Stimulated activated naive CD8-positive, alpha-beta T cell treated with anti-CD3 and anti-CD28 coated beads, Interleukin-15, amount 100 ng/mL, for 72 hours (primary cell): ENCODE measurements around the gene NSL1.
"Not testable (repeated sequence)": the region's sequence is repeated elsewhere in the genome, so short reads cannot be mapped to it uniquely, and the experiment has no call there.

Experiments
- ATAC-seq: fragments of 150-1000 bp; cut with Tn5 transposase; 2 replicates; pipeline ENCODE4 v1.10.0; 2021; ENCODE audit warnings: mild to moderate bottlenecking, moderate library complexity
- DNase-seq, 2 donors: peaks; one replicate each; pipeline ENCODE4 v3.0.0; 2021 to 2022
- H3K27ac Mint-ChIP-seq, 2 donors: one replicate each; pipeline ENCODE4 v1.8.0; 2022; ENCODE audit warnings: mild to moderate bottlenecking in 2 of 2, mixed read lengths in 2 of 2, moderate library complexity in 2 of 2
- H3K27me3 Mint-ChIP-seq: one replicate; pipeline ENCODE4 v1.8.0; 2022; ENCODE audit warnings: mixed read lengths
- H3K4me1 Mint-ChIP-seq: one replicate; pipeline ENCODE4 v1.8.0; 2022; ENCODE audit warnings: mild to moderate bottlenecking, mixed read lengths
- H3K4me3 Mint-ChIP-seq, 2 donors: one replicate each; pipeline ENCODE4 v1.8.0; 2022; ENCODE audit warnings: mild to moderate bottlenecking in 2 of 2, mixed read lengths in 2 of 2, moderate library complexity in 1 of 2
- H3K9me3 Mint-ChIP-seq, 2 donors: one replicate each; pipeline ENCODE4 v1.8.0; 2022; ENCODE audit warnings: mixed read lengths in 2 of 2

Gene NSL1

DNA sequence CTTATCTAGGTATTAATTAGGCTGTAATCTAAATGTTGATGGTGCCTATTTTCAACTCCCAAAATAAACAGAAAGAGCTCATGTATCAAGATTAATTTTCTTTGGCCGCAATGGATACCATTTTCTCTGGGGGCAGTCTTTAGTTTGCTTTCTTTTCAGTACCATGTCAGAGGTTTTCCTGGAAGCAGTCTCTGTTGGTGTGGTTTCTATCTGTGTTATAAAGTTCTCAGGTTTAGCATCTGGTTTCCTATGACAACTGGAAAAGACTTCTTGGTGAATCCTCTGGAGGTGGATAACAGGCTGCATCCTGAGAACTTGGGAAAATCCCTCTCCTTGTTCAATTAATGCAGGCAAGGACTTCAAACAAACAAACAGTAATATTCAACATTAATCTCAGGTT, 53.2 kb downstream of the NSL1 start:
- ATAC-seq (peak; percentile 90), DNase-seq (no peak)
- Mint-ChIP-seq H3K9me3 (peaks cover 0 to 8% of the 10 kb centered on the region in 2 donors), H3K27ac (peak overlapping the region; percentile 93 to 100), H3K27me3 (no peaks in the 10 kb centered on the region), H3K4me1 (peaks cover 28% of the 10 kb centered on the region), H3K4me3 (peak overlapping the region; percentile 72 to 81)

DNA sequence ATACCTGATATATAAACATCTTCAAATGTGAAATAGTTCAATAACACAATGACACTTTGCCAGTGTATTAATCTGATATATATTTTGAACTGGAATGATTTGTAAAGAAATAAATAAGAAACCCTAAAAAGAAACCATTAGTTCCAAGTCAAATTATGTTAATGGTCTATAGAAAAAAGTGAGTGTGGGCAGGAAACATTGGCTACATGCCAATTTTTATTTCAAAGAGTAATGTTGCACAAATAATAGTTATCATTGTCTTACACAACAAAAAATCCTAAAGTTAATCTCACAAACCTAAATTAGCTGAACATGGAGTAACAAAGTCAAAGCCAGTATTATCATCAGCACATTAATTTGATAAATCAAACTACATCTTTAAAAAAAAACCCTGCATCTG, 54.0 kb downstream of the NSL1 start:
- DNase-seq (no peak), ATAC-seq (no peak)
- H3K4me3 Mint-ChIP-seq = no peak overlapping the region
- H3K27ac Mint-ChIP-seq = no peak overlapping the region
- no peaks in the 10 kb centered on the region for H3K27me3 Mint-ChIP-seq
- H3K4me1 Mint-ChIP-seq = peaks cover 28% of the 10 kb centered on the region
- peaks cover 0 to 8% of the 10 kb centered on the region in 2 donors for H3K9me3 Mint-ChIP-seq

DNA sequence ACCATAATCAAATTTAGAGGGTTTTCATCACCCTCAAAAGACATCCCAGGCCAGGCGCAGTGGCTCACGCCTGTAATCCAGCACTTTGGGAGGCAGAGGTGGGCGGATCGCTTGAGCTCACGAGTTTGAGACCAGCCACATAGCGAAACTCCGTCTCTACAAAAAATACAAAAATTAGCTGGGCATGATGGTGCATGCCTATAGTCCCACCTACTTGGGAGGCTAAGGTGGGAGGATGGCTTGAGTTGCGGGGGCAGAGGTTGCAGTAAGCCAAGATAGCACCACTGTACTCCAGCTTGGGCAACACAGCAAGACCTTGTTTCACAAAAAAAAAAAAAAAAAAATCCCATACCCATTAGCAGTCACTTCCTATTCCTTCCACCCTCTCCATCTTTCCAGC, 58.5 kb downstream of the NSL1 start:
- Mint-ChIP-seq H3K4me3 (no peak overlapping the region), H3K27ac (no peak overlapping the region), H3K9me3 (no peaks in the 10 kb centered on the region), H3K4me1 (peaks cover 25% of the 10 kb centered on the region), H3K27me3 (no peaks in the 10 kb centered on the region)
- no peak for DNase-seq
- ATAC-seq = no peak

DNA sequence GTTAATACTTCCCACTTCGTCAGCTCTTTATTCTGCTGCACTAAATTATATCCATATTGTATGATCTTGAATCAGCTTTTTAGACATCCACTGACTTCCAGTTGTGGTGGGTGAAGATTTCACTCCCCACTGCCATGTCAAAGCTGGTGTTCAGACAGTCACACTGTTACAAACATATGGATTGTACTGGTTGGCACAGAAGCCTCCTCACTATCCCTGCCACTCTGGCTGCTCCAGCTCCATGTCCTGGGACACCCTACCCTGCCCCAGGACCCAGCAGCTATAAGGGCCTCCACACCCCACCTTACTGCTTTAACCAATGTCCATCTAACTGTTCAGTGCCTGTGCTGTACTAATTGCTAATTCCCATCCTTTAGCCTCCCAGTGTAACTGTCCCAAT, 59.9 kb downstream of the NSL1 start:
- no peak for ATAC-seq
- Mint-ChIP-seq H3K4me1 (peaks cover 34% of the 10 kb centered on the region), H3K9me3 (no peaks in the 10 kb centered on the region), H3K27ac (peak overlapping the region in 1 of 2 donors; percentile 81), H3K27me3 (no peaks in the 10 kb centered on the region), H3K4me3 (no peak overlapping the region)
- no peak for DNase-seq

DNA sequence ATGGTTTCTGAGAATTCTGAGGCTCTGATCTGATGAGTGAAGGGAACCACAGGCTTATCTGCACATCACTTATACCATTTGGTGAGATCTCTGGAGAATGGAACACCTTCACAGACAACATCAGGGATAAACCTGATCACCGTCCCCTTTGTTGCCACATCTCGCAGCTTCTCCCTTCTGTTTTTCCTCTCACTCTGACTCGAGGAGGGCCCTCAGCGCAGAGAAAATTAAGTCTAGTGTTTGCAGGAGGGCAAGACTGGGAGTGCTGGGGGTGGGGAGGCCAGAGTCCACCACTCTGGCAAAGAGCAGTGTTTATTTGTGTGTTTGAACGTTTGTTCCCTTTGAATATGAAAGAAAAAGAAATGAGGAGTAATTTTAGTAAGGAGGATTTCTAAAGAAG, 63.0 kb downstream of the NSL1 start:
- DNase-seq = no peak
- H3K4me3 Mint-ChIP-seq = no peak overlapping the region
- H3K27ac Mint-ChIP-seq = peak overlapping the region in 1 of 2 donors; percentile 28
- H3K27me3 Mint-ChIP-seq = no peaks in the 10 kb centered on the region
- peaks cover 0 to 9% of the 10 kb centered on the region in 2 donors for H3K9me3 Mint-ChIP-seq
- no peak for ATAC-seq
- H3K4me1 Mint-ChIP-seq = peaks cover 36% of the 10 kb centered on the region

DNA sequence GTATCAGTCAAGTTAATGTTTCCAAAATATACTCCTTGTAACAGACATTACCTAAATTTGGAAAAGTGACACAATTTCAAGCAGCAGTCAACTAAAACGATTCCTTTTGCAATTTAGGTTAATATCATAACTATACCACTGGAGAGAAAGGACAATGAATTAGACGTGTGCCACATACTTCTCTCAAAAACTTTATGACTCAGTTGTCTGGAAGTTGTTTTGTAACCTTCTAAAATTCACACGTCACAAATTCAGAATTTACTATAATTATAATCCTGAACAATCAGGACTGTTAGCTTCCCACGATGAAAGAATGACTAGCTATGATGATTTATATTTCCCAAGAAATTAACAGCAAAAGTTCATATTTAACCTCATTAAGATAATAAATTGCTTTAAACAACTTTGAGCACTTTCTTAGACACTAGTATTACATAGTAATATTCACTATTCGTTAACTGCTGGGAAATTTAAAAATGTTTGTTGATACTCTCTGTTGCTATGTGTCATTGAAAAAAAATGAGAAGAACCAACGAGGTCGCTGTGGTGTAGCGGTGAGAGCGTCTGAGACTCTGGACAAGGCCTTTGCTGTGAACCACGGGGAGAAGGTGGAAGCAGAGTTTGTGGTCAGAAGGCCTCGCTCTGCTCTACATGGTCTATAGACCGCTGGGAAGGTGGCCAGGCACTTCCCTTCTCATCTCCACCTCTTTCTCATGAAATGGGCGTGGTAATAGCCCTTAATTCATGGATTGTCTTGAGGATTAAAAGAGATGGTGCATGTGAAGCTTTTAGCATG, 64.0 kb downstream of the NSL1 start:
- Mint-ChIP-seq H3K9me3 (peaks cover 0 to 12% of the 10 kb centered on the region in 2 donors), H3K4me3 (no peak overlapping the region), H3K4me1 (peaks cover 44% of the 10 kb centered on the region), H3K27ac (peak overlapping the region in 1 of 2 donors; percentile 5), H3K27me3 (no peaks in the 10 kb centered on the region)
- DNase-seq (no peak), ATAC-seq (peak; percentile 64)

DNA sequence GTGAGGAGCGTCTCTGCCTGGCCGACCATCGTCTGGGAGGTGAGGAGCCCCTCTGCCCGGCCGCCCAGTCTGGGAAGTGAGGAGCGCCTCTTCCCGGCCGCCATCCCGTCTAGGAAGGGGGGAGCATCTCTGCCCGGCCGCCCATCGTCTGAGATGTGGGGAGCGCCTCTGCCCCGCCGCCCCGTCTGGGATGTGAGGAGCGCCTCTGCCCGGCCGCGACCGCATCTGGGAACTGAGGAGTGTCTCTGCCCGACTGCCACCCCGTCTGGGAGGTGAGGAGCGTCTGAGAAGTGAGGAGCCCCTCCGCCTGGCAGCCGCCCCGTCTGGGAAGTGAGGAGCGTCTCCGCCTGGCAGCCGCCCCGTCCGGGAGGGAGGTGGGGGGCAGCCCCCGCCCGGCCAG, 66.9 kb downstream of the NSL1 start:
- not testable (repeated sequence) for ATAC-seq, DNase-seq, H3K27me3 Mint-ChIP-seq, H3K4me3 Mint-ChIP-seq
- Mint-ChIP-seq H3K4me1 (peaks cover 52% of the 10 kb centered on the region), H3K27ac (peak overlapping the region in 1 of 2 donors; percentile 42), H3K9me3 (peaks cover 0 to 12% of the 10 kb centered on the region in 2 donors)

DNA sequence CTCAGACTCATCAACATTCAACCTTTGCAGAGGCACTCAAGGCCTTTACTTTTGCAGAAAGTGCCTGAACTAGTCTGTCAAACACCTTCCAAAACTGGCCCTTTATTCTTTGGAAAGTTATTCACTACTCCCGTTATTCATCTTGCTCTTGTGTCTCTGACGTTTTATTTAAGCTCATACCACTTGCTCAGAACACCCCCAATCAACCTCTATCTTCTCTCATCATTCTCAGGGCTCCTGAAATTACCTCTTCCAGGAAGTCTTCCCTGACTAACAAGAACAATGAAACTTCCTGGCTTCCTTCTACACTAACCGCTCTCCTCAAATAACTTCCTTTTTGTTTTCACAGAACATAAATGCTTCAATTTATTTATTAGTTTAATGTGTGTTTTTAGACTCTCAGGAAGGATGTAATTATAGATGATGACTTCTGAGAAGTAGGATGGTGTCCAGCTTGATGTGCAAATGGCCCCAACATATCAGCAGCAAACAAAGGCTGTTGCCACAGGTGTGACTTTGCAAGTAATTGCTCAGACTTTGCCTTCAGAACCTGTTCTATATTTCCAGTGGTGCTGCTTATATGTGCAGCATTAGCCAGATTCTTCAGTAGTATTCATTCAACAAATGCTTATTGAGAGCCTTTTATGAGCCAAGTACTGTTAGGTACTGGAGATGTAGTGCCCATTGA, 69.2 kb downstream of the NSL1 start:
- Mint-ChIP-seq H3K4me3 (peak overlapping the region; percentile 44 to 63), H3K9me3 (peaks cover 0 to 12% of the 10 kb centered on the region in 2 donors), H3K4me1 (peaks cover 33% of the 10 kb centered on the region), H3K27me3 (peaks cover 16% of the 10 kb centered on the region), H3K27ac (peak overlapping the region; percentile 55 to 83)
- DNase-seq (no peak), ATAC-seq (peak; percentile 50)

DNA sequence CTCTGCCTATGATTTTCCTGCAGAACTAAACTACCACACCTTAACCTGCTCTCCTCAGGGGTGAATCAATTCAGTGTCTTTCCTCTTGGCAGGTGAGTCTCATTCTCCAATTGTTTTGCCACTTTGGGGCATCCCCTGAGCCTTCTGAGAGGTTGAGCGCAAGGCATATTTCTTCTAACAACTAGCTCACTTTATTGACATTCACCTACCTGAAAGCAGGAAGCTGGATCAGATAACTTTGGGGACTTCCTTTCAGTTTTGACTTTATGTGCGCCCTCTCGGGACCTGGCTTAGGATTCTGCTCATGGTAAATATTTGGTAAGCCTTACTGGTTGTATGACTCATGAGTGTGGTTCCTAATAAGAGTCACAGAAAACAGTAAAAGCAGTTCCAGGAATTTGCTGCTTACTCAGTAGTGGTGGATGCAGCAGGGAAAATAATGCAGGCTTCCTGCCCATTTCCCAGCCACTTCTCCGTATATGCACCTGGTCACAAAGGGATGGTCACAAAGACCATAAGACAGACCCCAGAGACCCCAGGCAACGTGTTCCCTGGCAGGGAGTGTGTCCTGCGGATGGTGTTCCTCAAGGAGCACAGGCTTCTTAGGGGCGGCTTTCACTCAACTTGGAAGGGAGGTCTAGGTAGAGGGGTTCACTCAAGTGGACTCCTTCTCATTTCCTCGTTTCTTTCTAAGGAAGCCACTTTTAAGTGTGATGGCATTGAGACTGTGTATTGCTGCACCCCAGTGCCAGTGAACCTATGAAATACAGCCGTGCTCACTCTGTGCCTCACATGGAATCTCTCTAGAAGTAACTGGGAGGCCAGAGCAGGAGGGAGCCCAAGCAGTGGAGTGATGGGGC, 70.0 kb downstream of the NSL1 start:
- Mint-ChIP-seq H3K4me3 (peak overlapping the region; percentile 44 to 63), H3K27me3 (peaks cover 20% of the 10 kb centered on the region), H3K4me1 (peaks cover 27% of the 10 kb centered on the region), H3K27ac (peak overlapping the region in 1 of 2 donors; percentile 55), H3K9me3 (peaks cover 0 to 12% of the 10 kb centered on the region in 2 donors)
- ATAC-seq (peak; percentile 94), DNase-seq (peak; percentile 33 to 67)

DNA sequence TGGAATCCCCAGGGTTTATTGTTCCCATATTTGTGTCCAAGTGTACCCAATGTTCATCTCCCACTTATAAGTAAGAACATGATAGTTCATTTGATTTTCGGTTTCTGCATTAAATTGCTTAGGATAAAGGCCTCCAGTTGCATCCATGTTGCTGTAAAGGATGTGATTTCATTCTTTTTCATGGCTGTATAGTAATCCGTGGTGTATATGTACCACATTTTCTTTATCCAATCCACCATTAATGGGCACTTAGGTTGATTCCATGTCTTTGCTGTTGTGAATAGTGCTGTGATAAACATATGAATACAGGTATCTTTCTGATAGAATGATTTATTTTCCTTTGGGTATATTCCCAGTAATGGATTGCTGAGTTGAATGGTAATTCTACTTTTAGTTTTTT, 71.9 kb downstream of the NSL1 start:
- H3K27ac Mint-ChIP-seq = no peak overlapping the region
- DNase-seq (no peak), ATAC-seq (no peak)
- H3K4me3 Mint-ChIP-seq = no peak overlapping the region
- H3K27me3 Mint-ChIP-seq = peaks cover 20% of the 10 kb centered on the region
- peaks cover 0 to 7% of the 10 kb centered on the region in 2 donors for H3K9me3 Mint-ChIP-seq
- H3K4me1 Mint-ChIP-seq = peaks cover 27% of the 10 kb centered on the region

DNA sequence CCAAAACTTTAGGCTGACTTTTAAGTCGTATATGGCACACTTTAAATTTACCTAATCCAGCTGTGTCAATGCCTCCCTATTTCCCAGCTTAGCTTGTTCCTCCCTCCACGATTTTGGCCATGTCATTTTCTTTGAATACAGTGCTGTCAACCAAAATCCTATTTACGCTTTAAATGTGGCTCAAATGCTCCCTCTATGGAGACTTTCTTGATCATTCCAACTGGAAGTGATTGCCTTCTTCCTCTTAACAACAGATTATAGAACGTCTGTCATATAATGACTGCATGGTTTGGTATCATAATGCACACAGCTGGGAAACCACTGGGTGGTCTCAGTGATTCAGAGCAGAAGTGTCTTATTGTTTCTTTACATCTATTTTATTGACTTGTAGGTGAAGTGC, 73.1 kb downstream of the NSL1 start:
- peaks cover 0 to 2% of the 10 kb centered on the region in 2 donors for H3K9me3 Mint-ChIP-seq
- H3K4me3 Mint-ChIP-seq = no peak overlapping the region
- no peak overlapping the region for H3K27ac Mint-ChIP-seq
- ATAC-seq (no peak), DNase-seq (no peak)
- H3K4me1 Mint-ChIP-seq = peaks cover 27% of the 10 kb centered on the region
- peaks cover 20% of the 10 kb centered on the region for H3K27me3 Mint-ChIP-seq

DNA sequence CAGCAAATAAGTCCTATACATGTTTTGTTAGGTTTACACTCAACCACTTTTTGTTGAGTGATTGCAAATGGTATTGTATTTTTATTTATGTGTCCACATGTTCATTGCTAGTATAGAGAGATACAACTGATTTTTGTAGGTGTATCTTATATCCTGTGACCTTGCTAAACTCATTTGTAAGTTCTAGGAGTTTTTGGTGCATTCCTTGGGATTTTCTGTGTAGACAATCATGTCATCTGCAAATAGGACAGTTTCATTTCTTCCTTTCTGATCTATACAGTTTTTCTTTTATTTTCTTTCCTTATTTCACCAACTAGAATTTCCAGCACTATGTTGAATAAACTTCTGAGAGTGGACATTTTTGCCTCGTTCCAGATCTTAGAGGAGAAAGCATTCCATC, 75.4 kb downstream of the NSL1 start:
- no peak for DNase-seq
- H3K4me1 Mint-ChIP-seq = peaks cover 19% of the 10 kb centered on the region
- H3K4me3 Mint-ChIP-seq = no peak overlapping the region
- peaks cover 20% of the 10 kb centered on the region for H3K27me3 Mint-ChIP-seq
- no peak overlapping the region for H3K27ac Mint-ChIP-seq
- no peak for ATAC-seq
- no peaks in the 10 kb centered on the region for H3K9me3 Mint-ChIP-seq

DNA sequence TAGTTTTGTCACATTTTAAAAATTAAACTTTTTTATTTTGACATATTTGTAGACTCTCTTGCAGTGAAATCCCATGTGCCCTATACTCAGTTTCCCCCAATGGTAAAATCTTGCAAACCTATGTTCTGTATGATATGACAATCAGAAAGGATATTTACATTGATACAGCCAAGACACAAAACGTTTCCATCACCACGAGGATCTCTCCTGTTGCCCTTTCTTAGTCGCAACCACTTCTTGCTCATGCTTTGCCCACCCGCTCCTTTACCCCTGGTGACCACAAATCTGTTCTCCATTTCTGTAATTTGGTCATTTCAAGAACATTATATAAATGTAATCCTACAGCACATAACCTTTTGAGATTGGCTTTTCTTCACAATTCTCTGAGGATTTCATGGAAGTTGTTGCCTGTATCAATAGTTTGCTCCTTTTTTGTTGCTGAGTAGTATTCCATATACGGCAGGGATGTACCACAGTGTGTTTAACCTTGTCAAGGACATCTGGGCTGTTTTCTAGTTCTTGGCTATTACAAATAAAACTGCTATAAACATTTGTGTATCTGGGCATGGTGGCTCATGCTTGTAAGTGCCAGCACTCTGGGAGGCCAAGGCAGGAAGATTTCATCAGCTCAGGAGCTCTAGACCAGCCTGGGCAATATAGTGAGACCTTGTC, 78.0 kb downstream of the NSL1 start:
- peaks cover 16% of the 10 kb centered on the region for H3K4me1 Mint-ChIP-seq
- no peak for ATAC-seq
- peak overlapping the region in 1 of 2 donors; percentile 25 for H3K4me3 Mint-ChIP-seq
- peaks cover 16% of the 10 kb centered on the region for H3K27me3 Mint-ChIP-seq
- peak overlapping the region in 1 of 2 donors; percentile 27 for H3K27ac Mint-ChIP-seq
- H3K9me3 Mint-ChIP-seq = no peaks in the 10 kb centered on the region
- no peak for DNase-seq

DNA sequence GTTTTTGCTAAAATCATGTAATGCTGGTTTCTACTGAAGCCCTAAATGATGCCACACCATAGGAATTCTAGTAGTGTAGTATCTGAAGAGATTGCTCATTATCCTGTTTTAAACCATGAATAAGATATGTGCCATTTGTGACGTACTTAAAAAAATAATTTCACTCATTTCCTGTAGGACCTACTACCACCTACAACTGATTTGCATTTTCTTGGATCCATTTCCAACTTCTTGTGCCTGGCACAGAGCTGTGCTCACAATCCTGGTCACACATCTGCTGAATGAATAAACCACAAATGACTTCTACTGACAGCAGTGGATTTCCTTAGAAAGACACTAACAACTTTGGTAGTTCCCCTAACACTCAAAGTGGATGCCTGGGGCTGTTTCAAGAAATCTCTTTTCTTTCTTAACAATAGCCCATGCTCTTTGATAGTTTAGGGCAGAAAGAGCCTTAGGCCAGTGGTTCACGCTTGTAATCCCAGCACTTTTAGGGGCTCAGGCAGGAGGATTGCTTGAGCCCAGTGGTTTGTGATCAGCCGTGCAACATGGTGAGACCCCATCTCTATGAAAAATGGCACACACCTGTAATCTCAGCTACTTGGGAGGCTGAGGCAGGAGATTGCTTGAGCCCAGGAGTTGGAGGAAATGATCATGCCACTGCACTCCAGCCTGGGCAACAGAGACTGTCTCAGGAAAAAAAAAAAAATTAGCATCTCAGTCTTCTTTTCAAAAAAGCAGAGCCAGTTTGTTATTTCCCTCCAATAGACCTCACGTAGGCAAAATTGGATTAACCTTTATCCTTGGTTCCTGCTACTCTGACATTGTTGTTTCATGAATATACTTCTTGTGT, 78.9 kb downstream of the NSL1 start:
- DNase-seq (no peak), ATAC-seq (peak; percentile 85)

More for the DNA sequence above, 78.9 kb downstream of the NSL1 start:
- Mint-ChIP-seq H3K4me3 (peak overlapping the region in 1 of 2 donors; percentile 29), H3K9me3 (no peaks in the 10 kb centered on the region), H3K4me1 (peaks cover 16% of the 10 kb centered on the region), H3K27ac (no peak overlapping the region), H3K27me3 (peaks cover 7% of the 10 kb centered on the region)
